SK-N-SH (cell line): ENCODE data around the gene CNTFR. TPM values are rescaled to one million over a fixed set of nuclear protein-coding genes. Genes with fewer than 3 reads are reported as not detected.

Experiments used
- CTCF ChIA-PET: fragments of 300-600, 350-600 bp; formaldehyde crosslinking; extraction: SDS; loops from one replicate; lab custom pipeline; 2021; lab: Yijun Ruan, JAX
- POLR2A ChIA-PET: fragments of 350-600 bp; sonication (Branson Sonifier 250); formaldehyde crosslinking; extraction: SDS; loops from one replicate; lab custom pipeline; 2020; ENCODE audit warnings: antibody characterized with exemption, inconsistent platforms; lab: Yijun Ruan, JAX
- DNase-seq: peaks from one replicate; pipeline ENCODE4 v3.0.0; 2012
- H2AFZ ChIP-seq: fragments of 200-600 bp; sonication (generic); 2 replicates; pipeline ENCODE4 v1.8.1; 2016; ENCODE audit warnings: antibody characterized with exemption, mild to moderate bottlenecking, low read depth
- H3F3A ChIP-seq: fragments of 200-600 bp; sonication (generic); replicated peaks from 2 replicates; pipeline ENCODE3; 2016; ENCODE audit warnings: antibody characterized with exemption, mild to moderate bottlenecking; ENCODE audit not compliant: insufficient read depth
- H3K27ac ChIP-seq, 2 experiments: fragments of 200-500 bp in 1 of 2; fragments of 200-600 bp in 1 of 2; sonication (Bioruptor generic) in 1 of 2; sonication (generic), shearing (Covaris generic) in 1 of 2; 2 replicates each; pipeline versions ENCODE4 v1.5.1 to v1.6.1; 2014 to 2016; ENCODE audit warnings: low read depth in 2 of 2, inconsistent platforms in 1 of 2, low read length in 1 of 2, mild to moderate bottlenecking in 1 of 2, mixed read lengths in 1 of 2
- H3K27me3 ChIP-seq: fragments of 200-600 bp; sonication (generic), shearing (Covaris generic); 2 replicates; pipeline ENCODE4 v1.6.1; 2016; ENCODE audit warnings: mixed run types; ENCODE audit not compliant: insufficient read depth
- H3K36me3 ChIP-seq, 2 experiments: fragments of 200-500 bp in 1 of 2; fragments of 200-600 bp in 1 of 2; sonication (Bioruptor generic) in 1 of 2; sonication (generic) in 1 of 2; replicated peaks in 1 of 2; 2 replicates each; pipeline versions ENCODE3 to v1.5.1; 2014 to 2016; ENCODE audit warnings: low read length in 1 of 2, mild to moderate bottlenecking in 1 of 2; ENCODE audit not compliant: insufficient read depth in 2 of 2, control insufficient read depth in 1 of 2
- H3K4me1 ChIP-seq, 2 experiments: fragments of 200-500 bp in 1 of 2; fragments of 200-600 bp in 1 of 2; sonication (Bioruptor generic) in 1 of 2; sonication (generic), shearing (Covaris generic) in 1 of 2; 2 replicates each; pipeline versions ENCODE4 v1.5.1 to v1.6.1; 2014 to 2016; ENCODE audit warnings: low read depth in 1 of 2, low read length in 1 of 2, mixed run types in 1 of 2; ENCODE audit not compliant: insufficient read depth in 2 of 2, control insufficient read depth in 1 of 2
- H3K4me2 ChIP-seq: fragments of 200-600 bp; sonication (generic), shearing (Covaris generic); 2 replicates; pipeline ENCODE4 v1.6.1; 2017; ENCODE audit warnings: mixed run types
- H3K4me3 ChIP-seq, 2 experiments: fragments of 200-500 bp in 1 of 2; fragments of 200-600 bp in 1 of 2; sonication (Bioruptor generic) in 1 of 2; sonication (generic), shearing (Covaris generic) in 1 of 2; 2 replicates each; pipeline versions ENCODE4 v1.5.1 to v1.8.1; 2014 to 2016; ENCODE audit warnings: low read depth in 2 of 2, inconsistent platforms in 1 of 2, low read length in 1 of 2, mild to moderate bottlenecking in 1 of 2, mixed read lengths in 1 of 2, moderate library complexity in 1 of 2
- H3K79me2 ChIP-seq: fragments of 200-600 bp; sonication (generic); 2 replicates; pipeline ENCODE4 v1.8.1; 2017; ENCODE audit warnings: mild to moderate bottlenecking; ENCODE audit not compliant: insufficient read depth
- H3K9ac ChIP-seq: fragments of 200-600 bp; sonication (generic); 2 replicates; pipeline ENCODE4 v1.6.1; 2017; ENCODE audit warnings: mixed run types
- H3K9me2 ChIP-seq: fragments of 200-600 bp; sonication (generic); 2 replicates; pipeline ENCODE4 v1.6.1; 2017; ENCODE audit warnings: mixed run types
- H3K9me3 ChIP-seq: fragments of 200-600 bp; sonication (generic); 2 replicates; pipeline ENCODE4 v1.6.1; 2017; ENCODE audit warnings: mixed run types, mild to moderate bottlenecking, moderate library complexity
- H4K20me1 ChIP-seq: fragments of 200-600 bp; sonication (generic); 2 replicates; pipeline ENCODE4 v1.6.1; 2017; ENCODE audit warnings: mild to moderate bottlenecking, mixed run types; ENCODE audit not compliant: insufficient read depth
- CHD2 ChIP-seq: fragments of 150-350 bp; IDR thresholded peaks from 2 replicates; pipeline ENCODE4 v1.6.1; 2018; ENCODE audit warnings: low read length; ENCODE audit not compliant: partially characterized antibody
- ELF1 ChIP-seq: IDR thresholded peaks from 2 replicates; pipeline ENCODE4 v1.4.0; 2012
- EP300 ChIP-seq, 2 experiments: IDR thresholded peaks; 2 replicates each; pipeline versions ENCODE4 v1.4.0 to v1.6.1; 2012; ENCODE audit warnings: borderline replicate concordance in 1 of 2, low read depth in 1 of 2, low read length in 1 of 2
- EZH2phosphoT487 ChIP-seq: fragments of 200-600 bp; sonication (generic); IDR thresholded peaks from 2 replicates; pipeline ENCODE4 v1.6.1; 2017; ENCODE audit warnings: low read depth, mixed run types, mild to moderate bottlenecking, antibody characterized with exemption, moderate library complexity, borderline replicate concordance
- FOSL2 ChIP-seq: IDR thresholded peaks from 2 replicates; pipeline ENCODE4 v1.4.0; 2012; ENCODE audit warnings: low read depth, mild to moderate bottlenecking, moderate library complexity, borderline replicate concordance
- FOXJ3 ChIP-seq: sonication (generic); formaldehyde crosslinking; IDR thresholded peaks from 2 replicates; pipeline ENCODE4 v1.5.1; 2020; ENCODE audit warnings: mild to moderate bottlenecking, missing genetic modification reagents
- FOXM1 ChIP-seq: IDR thresholded peaks from 2 replicates; pipeline ENCODE4 v1.4.0; 2012; ENCODE audit warnings: low read depth, mild to moderate bottlenecking
- IRF3 ChIP-seq: fragments of 150-350 bp; IDR thresholded peaks from 2 replicates; pipeline ENCODE4 v1.6.1; 2016; ENCODE audit warnings: mild to moderate bottlenecking, low read depth, low read length
- MEF2A ChIP-seq: IDR thresholded peaks from 2 replicates; pipeline ENCODE4 v1.4.0; 2012; ENCODE audit warnings: low read depth, borderline replicate concordance
- MXI1 ChIP-seq: IDR thresholded peaks from 2 replicates; pipeline ENCODE4 v1.6.1; 2012; ENCODE audit warnings: mild to moderate bottlenecking, low read depth, low read length, improper control_type of control experiment
- POLR2AphosphoS5 ChIP-seq: IDR thresholded peaks from 2 replicates; pipeline ENCODE4 v1.6.1; 2012; ENCODE audit warnings: low read depth, low read length
- REST ChIP-seq: IDR thresholded peaks from 2 replicates; pipeline ENCODE4 v1.6.1; 2012; ENCODE audit warnings: mild to moderate bottlenecking, low read depth, low read length, moderate library complexity
- RXRA ChIP-seq: IDR thresholded peaks from 2 replicates; pipeline ENCODE4 v1.4.0; 2012; ENCODE audit warnings: low read depth, mild to moderate bottlenecking, borderline replicate concordance
- SIN3A ChIP-seq: IDR thresholded peaks from 2 replicates; pipeline ENCODE4 v1.6.1; 2012; ENCODE audit warnings: low read depth, mild to moderate bottlenecking, low read length, moderate library complexity, borderline replicate concordance
- TAF1 ChIP-seq: IDR thresholded peaks from 2 replicates; pipeline ENCODE4 v1.6.1; 2012; ENCODE audit warnings: low read depth, mild to moderate bottlenecking, low read length, moderate library complexity, borderline replicate concordance
- TEAD4 ChIP-seq: IDR thresholded peaks from 2 replicates; pipeline ENCODE4 v1.4.0; 2012; ENCODE audit warnings: mild to moderate bottlenecking, borderline replicate concordance; ENCODE audit not compliant: insufficient read depth
- USF2 ChIP-seq: fragments of 150-350 bp; IDR thresholded peaks from 2 replicates; pipeline ENCODE4 v1.6.1; 2017; ENCODE audit warnings: antibody characterized with exemption, low read length, low read depth, borderline replicate concordance
- YY1 ChIP-seq: IDR thresholded peaks from 2 replicates; pipeline ENCODE4 v1.4.0; 2012; ENCODE audit warnings: low read depth, mild to moderate bottlenecking
- ZBTB33 ChIP-seq: IDR thresholded peaks from 2 replicates; pipeline ENCODE4 v1.4.0; 2012; ENCODE audit warnings: low read depth, borderline replicate concordance
- WGBS: methylation state at CpG from one replicate; pipeline ENCODE4 v1.1.6; 2017; ENCODE audit warnings: low lambda C conversion rate; 5-methylcytosine and 5-hydroxymethylcytosine counted together
- polyA plus RNA-seq, 3 experiments: library from polyadenylated mRNA; depleted of rRNA; stranded (reverse); fragments of >200 nt; gene quantifications; 2 replicates each; pipeline ENCODE4 v1.2.3, GENCODE V29; 2012
- TF ChIP-seq, protein P1 (sequence below): IDR thresholded peaks from 2 replicates; pipeline ENCODE4 v1.4.0; 2012; ENCODE audit warnings: low read depth, borderline replicate concordance

CNTFR gene
- polyA plus RNA-seq, 1 of the 3 experiments (the other 2 are of a cell fraction), result 1.8 TPM

DNA sequence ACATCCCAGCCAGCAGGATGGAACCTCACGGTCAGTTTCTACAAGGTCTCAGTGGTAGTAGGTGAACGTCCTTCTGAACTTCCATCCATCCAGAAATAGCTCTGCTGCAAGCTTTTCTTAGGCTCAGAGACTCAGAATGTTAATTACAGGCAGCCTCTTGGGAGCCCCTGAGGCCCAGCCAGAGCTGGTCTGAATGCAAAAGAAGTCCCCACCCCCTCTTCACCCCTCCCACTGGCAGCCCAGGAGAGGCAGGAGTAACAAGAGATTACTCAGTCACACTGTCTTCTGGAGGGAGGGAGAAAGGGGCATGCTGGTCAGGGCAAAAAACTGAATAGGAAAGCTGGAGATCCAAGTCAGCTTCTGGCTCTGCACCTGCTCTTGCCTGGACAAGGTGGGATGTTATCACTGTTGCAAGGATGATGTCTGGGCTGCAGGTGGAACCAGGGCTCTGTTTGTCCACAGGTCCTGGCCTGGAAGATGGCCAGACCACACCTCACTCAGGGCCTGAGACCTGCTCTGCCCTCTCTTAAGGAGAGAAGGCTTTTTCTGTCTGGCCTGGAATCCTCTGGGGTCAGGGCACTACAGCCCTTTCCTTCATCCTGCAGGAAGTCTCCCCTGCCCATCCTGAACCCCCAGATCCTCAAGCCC lies 75.8 kb downstream of the CNTFR start (continued):
- TF ChIP-seq USF2, result no peak
- no peak for TF ChIP-seq RXRA
- TF ChIP-seq SIN3A, result no peak
- no peak for TF ChIP-seq YY1
- no peak for TF ChIP-seq EZH2phosphoT487
- no peak for TF ChIP-seq CHD2
- TF ChIP-seq EP300 (IDR thresholded peaks at IDR 0.05; ENCODE audit: borderline replicate concordance in 1 of 2, low read depth in 1 of 2, low read length in 1 of 2), result no peak
- no peak for TF ChIP-seq FOXJ3 (CRISPR knock-in tag)
- TF ChIP-seq MXI1, result no peak

- H3K79me2 ChIP-seq, result no peaks in the 10 kb centered on the region
- no peak overlapping the region for H3K4me3 ChIP-seq
- H3K9me3 ChIP-seq, result no peaks in the 10 kb centered on the region
- H3F3A ChIP-seq, result no peaks in the 10 kb centered on the region
- no peaks in the 10 kb centered on the region for H3K36me3 ChIP-seq
- no peak overlapping the region for H3K9ac ChIP-seq
- DNase-seq, result no peak
- POLR2A ChIA-PET, result no interaction called here
- H3K4me1 ChIP-seq, result peaks cover 0 to 13% of the 10 kb centered on the region in 2 experiments; a peak in 1 of 4 replicates
- 39% methylated on average over 6 of the region's 9 CpGs for WGBS
- H4K20me1 ChIP-seq, result no peaks in the 10 kb centered on the region
- CTCF ChIA-PET, result interaction anchor here (0.5 to 7.0 kb wide), 13 partner anchors 11 to 133 kb away, joined by 3 to 53 read pairs (median 4); no protein-coding TSS in a partner anchor
- H3K27me3 ChIP-seq, result no peaks in the 10 kb centered on the region; the same call in 1 of the 2 replicates
- H3K27ac ChIP-seq, result no peak overlapping the region; a peak in 1 of 4 replicates
- H3K9me2 ChIP-seq, result no peaks in the 10 kb centered on the region
- no peak overlapping the region for H3K4me2 ChIP-seq
- H2AFZ ChIP-seq, result no peak overlapping the region
- no peak for TF ChIP-seq FOXM1
- TF ChIP-seq CHD2, result no peak
- TF ChIP-seq TEAD4, result no peak
- no peak for TF ChIP-seq MEF2A
- TF ChIP-seq ELF1, result no peak
- TF ChIP-seq REST, result no peak
- TF ChIP-seq, protein P1, sequence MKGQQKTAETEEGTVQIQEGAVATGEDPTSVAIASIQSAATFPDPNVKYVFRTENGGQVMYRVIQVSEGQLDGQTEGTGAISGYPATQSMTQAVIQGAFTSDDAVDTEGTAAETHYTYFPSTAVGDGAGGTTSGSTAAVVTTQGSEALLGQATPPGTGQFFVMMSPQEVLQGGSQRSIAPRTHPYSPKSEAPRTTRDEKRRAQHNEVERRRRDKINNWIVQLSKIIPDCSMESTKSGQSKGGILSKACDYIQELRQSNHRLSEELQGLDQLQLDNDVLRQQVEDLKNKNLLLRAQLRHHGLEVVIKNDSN, result no peak
- TF ChIP-seq IRF3, result no peak
- no peak for TF ChIP-seq ZBTB33
- TF ChIP-seq EZH2phosphoT487, result no peak
- TF ChIP-seq TAF1, result no peak
- no peak for TF ChIP-seq FOSL2
- no peak for TF ChIP-seq POLR2AphosphoS5
These were observed 77.1 kb downstream of the CNTFR start for GRCh38 chr9:34512131-34513078.
